ENCODE measurements around the gene OR51F2.
"Not testable (repeated sequence)": the region's sequence is repeated elsewhere in the genome, so short reads cannot be mapped to it uniquely, and the experiment has no call there.

DNA sequence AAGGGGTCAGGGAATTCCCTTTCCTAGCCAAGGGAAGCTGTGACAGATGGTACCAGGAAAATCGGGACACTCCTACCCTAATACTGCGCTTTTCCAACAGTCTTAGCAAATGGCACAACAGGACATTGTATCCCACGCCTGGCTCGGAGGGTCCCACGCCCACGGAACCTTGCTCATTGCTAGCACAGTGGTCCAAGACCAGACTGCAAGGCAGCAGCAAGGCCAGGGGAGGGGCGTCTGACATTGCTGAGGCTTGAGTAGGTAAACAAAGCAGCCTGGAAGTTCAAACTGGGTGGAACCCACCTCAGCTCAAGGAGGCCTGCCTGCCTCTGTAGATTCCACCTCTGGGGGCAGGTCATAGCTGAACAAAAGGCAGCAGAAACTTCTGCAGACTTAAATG, 33.2 kb downstream of the OR51F2 start:
- TF ChIP-seq, protein P1, sequence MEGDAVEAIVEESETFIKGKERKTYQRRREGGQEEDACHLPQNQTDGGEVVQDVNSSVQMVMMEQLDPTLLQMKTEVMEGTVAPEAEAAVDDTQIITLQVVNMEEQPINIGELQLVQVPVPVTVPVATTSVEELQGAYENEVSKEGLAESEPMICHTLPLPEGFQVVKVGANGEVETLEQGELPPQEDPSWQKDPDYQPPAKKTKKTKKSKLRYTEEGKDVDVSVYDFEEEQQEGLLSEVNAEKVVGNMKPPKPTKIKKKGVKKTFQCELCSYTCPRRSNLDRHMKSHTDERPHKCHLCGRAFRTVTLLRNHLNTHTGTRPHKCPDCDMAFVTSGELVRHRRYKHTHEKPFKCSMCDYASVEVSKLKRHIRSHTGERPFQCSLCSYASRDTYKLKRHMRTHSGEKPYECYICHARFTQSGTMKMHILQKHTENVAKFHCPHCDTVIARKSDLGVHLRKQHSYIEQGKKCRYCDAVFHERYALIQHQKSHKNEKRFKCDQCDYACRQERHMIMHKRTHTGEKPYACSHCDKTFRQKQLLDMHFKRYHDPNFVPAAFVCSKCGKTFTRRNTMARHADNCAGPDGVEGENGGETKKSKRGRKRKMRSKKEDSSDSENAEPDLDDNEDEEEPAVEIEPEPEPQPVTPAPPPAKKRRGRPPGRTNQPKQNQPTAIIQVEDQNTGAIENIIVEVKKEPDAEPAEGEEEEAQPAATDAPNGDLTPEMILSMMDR (conservative IDR thresholded peaks at IDR 0.05 in 1 of 2, IDR thresholded peaks at IDR 0.05 in 1 of 2; ENCODE audit: low read depth in 1 of 2, low read length in 2 of 2) = not testable (repeated sequence)
- TF ChIP-seq EZH2 (IDR thresholded peaks at IDR 0.05; ENCODE audit: low read length, missing control alignments) = not testable (repeated sequence)
